Heart right ventricle (tissue), 16 donors: ENCODE results near the gene HLA-DMA. TPM values are rescaled to one million over a fixed set of nuclear protein-coding genes. Genes with fewer than 3 reads are reported as not detected.
"Not testable (repeated sequence)": the region's sequence is repeated elsewhere in the genome, so short reads cannot be mapped to it uniquely, and the experiment has no call there.

Experiments
- ATAC-seq, 8 donors: fragments of 200-7000 bp; cut with Tn5 transposase; one replicate each; pipeline ENCODE4 v1.9.1; 2020; ENCODE audit warnings: mild to moderate bottlenecking in 8 of 8, moderate library complexity in 8 of 8, moderate number of reproducible peaks in 1 of 8
- DNase-seq, 2 donors: peaks; one replicate each; pipeline ENCODE4 v3.0.0-alpha.2; 2020
- H3K27ac ChIP-seq, 10 donors: fragments of 200-600 bp; sonication (generic) in 2 of 10; one replicate each; pipeline versions ENCODE4 v1.5.0 to v1.8.0; 2020 to 2022; ENCODE audit warnings: mild to moderate bottlenecking in 3 of 10
- H3K27me3 ChIP-seq, 7 donors: fragments of 200-600 bp; one replicate each; pipeline ENCODE4 v1.8.0; 2021 to 2022; ENCODE audit warnings: mild to moderate bottlenecking in 2 of 7
- H3K36me3 ChIP-seq, 9 donors: fragments of 200-600 bp; sonication (generic) in 1 of 9; one replicate each; pipeline versions ENCODE4 v1.5.0 to v1.8.0; 2020 to 2022; ENCODE audit warnings: mild to moderate bottlenecking in 2 of 9
- H3K4me1 ChIP-seq, 9 donors: fragments of 200-600 bp; sonication (generic) in 1 of 9; one replicate each; pipeline versions ENCODE4 v1.5.0 to v1.8.0; 2020 to 2022; ENCODE audit warnings: mild to moderate bottlenecking in 4 of 9
- H3K4me3 ChIP-seq, 10 donors: fragments of 200-600 bp; sonication (generic) in 2 of 10; one replicate each; pipeline versions ENCODE4 v1.5.0 to v1.8.0; 2020 to 2022; ENCODE audit warnings: mild to moderate bottlenecking in 7 of 10, moderate library complexity in 2 of 10
- H3K9me3 ChIP-seq, 11 donors: fragments of 200-600 bp in 10 of 11; sonication (generic) in 2 of 11; one replicate each; pipeline versions ENCODE4 v1.5.0 to v1.8.0; 2013 to 2022; ENCODE audit warnings: mild to moderate bottlenecking in 2 of 11, control low read depth in 1 of 11, moderate library complexity in 1 of 11
- WGBS, 2 donors: extraction: QIAGEN DNeasy Blood & Tissue Kit; methylation state at CpG; one replicate each; pipeline ENCODE4 v1.1.7; 2013; ENCODE audit warnings: inconsistent platforms in 1 of 2; 5-methylcytosine and 5-hydroxymethylcytosine counted together
- intact Hi-C, 10 donors: fragments of 100-400 bp; cut with DNase I; formaldehyde crosslinking; loops; one replicate each; pipeline versions ENCODE4 v1.11.1 to v1.14.2; 2022
- polyA plus RNA-seq, 2 donors: library from polyadenylated mRNA; stranded (reverse); fragments of 200-250 nt; gene quantifications; one replicate each; pipeline ENCODE4 v1.2.3, GENCODE V29; 2013
- total RNA-seq, 10 donors: library from RNA; stranded (reverse); fragmentation: NEBNext Ultra II Directional in 3 of 10; extraction: Animal tissue kit (Norgen Biotek cat#: 25700) in 3 of 10; gene quantifications; one replicate each; pipeline versions ENCODE4 v1.2.1 to v1.2.4, GENCODE V29; 2021 to 2023
- TF ChIP-seq, protein P1 (sequence below), 9 donors: fragments of 200-600 bp; sonication (generic) in 2 of 9; IDR thresholded peaks; one replicate each; pipeline versions ENCODE4 v1.5.0 to v1.8.0; 2021 to 2022; ENCODE audit warnings: antibody characterized with exemption in 9 of 9, mild to moderate bottlenecking in 5 of 9, moderate library complexity in 1 of 9
- donor health status: Arrhythmogenic right ventricular cardiomyopathy.
- donor health status: ischemic (EF 13 %, LVEDD 7.1; RV severe dilation, severe dysfunction).
- donor health status: healthy with polysubstance abuse.
- donor health status: DM: no; HTN: yes; CAD: no.
- donor health status: DM: no; HTN: no; CAD: no.
- donor health status: ischemic (EF 25% LVEDD 6.9; RV normal size, moderate dysfunction).
- donor health status: ischemic (EF 25% LVEDD 5.7; RV mildly dilated, moderate dysfunction).
- donor health status: healthy.
- donor health status: DM: yes; HTN: yes; CAD: no.
- donor health status: Ischemic cardiomyopathy.
- donor health status: ischemic (EF 35%, LVEDD 5.7; RV mildly dilated, moderate dysfunction).
- donor health status: nonischemic (EF 11% LVEDD 7.7; RV severe dilation, severe dysfunction).
- donor health status: DM: yes; HTN: yes; CAD: no.
- donor health status: PGD.
- donor health status: ischemic (EF 29% LVEDD 5.4; RV normal size, mild dysfunction).
- donor health status: nonischemic (EF 23%, LVEDD 6.1; RV moderate dilation, normal function).

Gene HLA-DMA
- total and polyA plus RNA-seq, 12 donors, result 7.8 to 106 (median 14.5) TPM

DNA sequence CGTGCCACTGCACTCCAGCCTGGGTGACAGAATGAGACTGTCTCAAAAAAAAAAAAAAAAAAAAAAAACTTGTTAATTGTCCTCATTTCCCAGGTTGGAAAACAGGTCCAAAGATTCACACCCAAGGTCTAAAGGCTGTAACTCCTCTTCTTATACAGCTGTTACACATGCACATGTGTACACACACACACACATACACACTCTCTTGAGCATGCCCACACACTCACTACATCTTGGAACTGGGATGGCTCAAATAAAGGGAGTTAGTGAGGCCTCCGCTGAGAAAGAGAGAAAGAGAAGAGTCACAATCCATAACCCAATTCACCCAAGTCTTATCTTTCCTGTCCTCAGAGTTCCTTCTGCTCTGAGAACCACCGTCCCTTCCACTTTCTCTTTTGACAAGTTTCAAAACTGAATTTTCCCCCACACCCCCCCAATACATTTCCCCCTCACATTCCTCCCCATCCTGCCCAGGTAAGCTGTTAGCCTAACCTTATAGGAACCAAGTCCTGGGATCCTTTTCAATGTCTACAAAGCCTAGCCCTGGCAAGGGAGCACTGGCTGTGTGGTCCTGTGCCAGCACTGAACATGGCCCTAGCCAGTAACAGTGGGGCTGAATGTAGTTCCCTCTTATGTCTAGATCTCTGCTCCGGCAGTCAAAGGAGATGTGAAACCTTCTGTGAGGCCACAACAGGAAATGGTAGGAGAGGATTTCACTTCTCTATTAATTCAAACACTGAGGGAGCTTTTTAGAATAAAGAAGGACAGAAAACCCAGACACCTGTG, 8.8 kb downstream of the HLA-DMA start:
- ATAC-seq, result peak in 6 of 8 donors; percentile 30 to 56 (median 43)
- TF ChIP-seq, protein P1, sequence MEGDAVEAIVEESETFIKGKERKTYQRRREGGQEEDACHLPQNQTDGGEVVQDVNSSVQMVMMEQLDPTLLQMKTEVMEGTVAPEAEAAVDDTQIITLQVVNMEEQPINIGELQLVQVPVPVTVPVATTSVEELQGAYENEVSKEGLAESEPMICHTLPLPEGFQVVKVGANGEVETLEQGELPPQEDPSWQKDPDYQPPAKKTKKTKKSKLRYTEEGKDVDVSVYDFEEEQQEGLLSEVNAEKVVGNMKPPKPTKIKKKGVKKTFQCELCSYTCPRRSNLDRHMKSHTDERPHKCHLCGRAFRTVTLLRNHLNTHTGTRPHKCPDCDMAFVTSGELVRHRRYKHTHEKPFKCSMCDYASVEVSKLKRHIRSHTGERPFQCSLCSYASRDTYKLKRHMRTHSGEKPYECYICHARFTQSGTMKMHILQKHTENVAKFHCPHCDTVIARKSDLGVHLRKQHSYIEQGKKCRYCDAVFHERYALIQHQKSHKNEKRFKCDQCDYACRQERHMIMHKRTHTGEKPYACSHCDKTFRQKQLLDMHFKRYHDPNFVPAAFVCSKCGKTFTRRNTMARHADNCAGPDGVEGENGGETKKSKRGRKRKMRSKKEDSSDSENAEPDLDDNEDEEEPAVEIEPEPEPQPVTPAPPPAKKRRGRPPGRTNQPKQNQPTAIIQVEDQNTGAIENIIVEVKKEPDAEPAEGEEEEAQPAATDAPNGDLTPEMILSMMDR (IDR thresholded peaks at IDR 0.05), result no peak
- Histone ChIP-seq H3K36me3 (peaks cover 0 to 6% (median 0%) of the 10 kb centered on the region in 9 donors), H3K4me3 (peak overlapping the region in 1 of 10 donors; percentile 36), H3K27me3 (no peaks in the 10 kb centered on the region), H3K27ac (peak overlapping the region in 4 of 10 donors; percentile 17 to 95 (median 38)), H3K4me1 (peaks cover 0 to 86% (median 15%) of the 10 kb centered on the region in 9 donors), H3K9me3 (peaks cover 0 to 10% (median 0%) of the 10 kb centered on the region in 11 donors)
- DNase-seq, result no peak
- WGBS, 2 donors, result 70 to 77% methylated on average over 4 of the region's 4 CpGs
- intact Hi-C loops, result no loop called here

- H3K9me3 ChIP-seq, H3K4me3 ChIP-seq, DNase-seq, intact Hi-C loops, ATAC-seq, H3K27me3 ChIP-seq: not testable (repeated sequence)
- peak overlapping the region in 3 of 10 donors; percentile 32 to 95 (median 44) for H3K27ac ChIP-seq
- H3K4me1 ChIP-seq, result peaks cover 0 to 87% (median 15%) of the 10 kb centered on the region in 9 donors
- WGBS, 2 donors, result 86 to 90% methylated on average over 9 of the region's 9 CpGs
- H3K36me3 ChIP-seq, result peaks cover 0 to 11% (median 0%) of the 10 kb centered on the region in 9 donors
Measured at GRCh38 chr6:32942555-32943123, 10.3 kb downstream of the HLA-DMA start.

- H3K27ac ChIP-seq, result peak overlapping the region; percentile 71 to 95 (median 84)
- peaks cover 0 to 21% (median 0%) of the 10 kb centered on the region in 9 donors for H3K36me3 ChIP-seq
- peaks cover 0 to 89% (median 15%) of the 10 kb centered on the region in 9 donors for H3K4me1 ChIP-seq
- ATAC-seq, result peak; percentile 14 to 79 (median 48)
- no peak for DNase-seq
- TF ChIP-seq, protein P1 (IDR thresholded peaks at IDR 0.05), result no peak
- H3K4me3 ChIP-seq, result peak overlapping the region in 6 of 10 donors; percentile 39 to 62 (median 57)
- WGBS, 2 donors, result 56 to 59% methylated on average over 7 of the region's 7 CpGs
- intact Hi-C loops, result loop anchor here in 1 of 10 donors (1.0 kb wide), 1 partner anchor 11 kb away; no protein-coding TSS in a partner anchor
- no peaks in the 10 kb centered on the region for H3K27me3 ChIP-seq
- peaks cover 0 to 6% (median 0%) of the 10 kb centered on the region in 11 donors for H3K9me3 ChIP-seq
Measured at GRCh38 chr6:32941214-32941768, 11.6 kb downstream of the HLA-DMA start.

DNA sequence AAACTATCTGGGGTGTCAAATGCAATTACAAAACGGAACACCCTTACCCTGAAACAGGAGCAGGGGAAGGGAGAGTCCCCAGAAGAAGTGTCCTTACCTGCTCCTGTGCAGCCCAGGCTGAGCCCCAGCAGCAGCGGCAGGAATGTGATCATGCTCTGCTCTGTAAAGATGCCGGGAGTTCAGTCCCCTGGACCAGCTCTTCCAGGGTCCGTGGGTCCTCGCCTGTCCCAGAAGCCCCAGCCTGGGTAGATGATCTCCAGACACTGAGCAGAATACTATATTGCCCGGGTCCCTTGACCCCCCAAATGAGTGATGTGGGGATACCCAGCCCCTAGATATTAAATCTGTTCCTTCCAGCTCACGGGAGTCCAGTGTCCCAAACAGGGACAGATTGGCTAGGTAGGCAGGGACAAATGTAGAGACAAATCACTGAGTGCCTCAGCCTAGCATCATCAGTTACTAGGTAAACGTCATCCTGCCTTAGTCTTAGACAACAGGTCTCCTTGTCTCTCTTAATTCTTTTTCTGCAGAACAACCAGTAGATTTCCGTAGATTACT, 12.2 kb downstream of the HLA-DMA start, which contains the start of gene HLA-DMB:
Gene HLA-DMB, minus strand, starts transcription at position 373 of the 558 bp plus-strand sequence. Its CDS starts 221 bp downstream, at position 152.
- Histone ChIP-seq H3K4me3 (peak within 1 kb of the TSS; percentile 8 to 62 (median 55)), H3K4me1 (peaks cover 0 to 90% (median 15%) of the 10 kb centered on the region in 9 donors), H3K27me3 (no peaks in the 10 kb centered on the region), H3K27ac (peak within 1 kb of the TSS; percentile 71 to 95 (median 84)), H3K36me3 (peaks cover 0 to 25% (median 0%) of the 10 kb centered on the region in 9 donors), H3K9me3 (peaks cover 0 to under 1% (median 0%) of the 10 kb centered on the region in 11 donors)
- intact Hi-C loops, result loop anchor here in 1 of 10 donors (1.0 kb wide), 1 partner anchor 12 kb away; no protein-coding TSS in a partner anchor
- DNase-seq (peak in 1 of 2 donors; percentile 86), ATAC-seq (peak; percentile 94 to 97 (median 96))
- TF ChIP-seq, protein P1 (IDR thresholded peaks at IDR 0.05), result no peak
- WGBS, 2 donors, result 14 to 16% methylated on average over 9 of the region's 9 CpGs
